HEK293 (cell line): Measurements from ENCODE around the gene CHST9.

Experiments used
- CTCF ChIA-PET: fragments of 350-600 bp; formaldehyde crosslinking; extraction: SDS; loops from one replicate; lab custom pipeline; 2021; ENCODE audit warnings: antibody characterized with exemption; lab: Yijun Ruan, JAX
- POLR2A ChIA-PET: fragments of 300-600 bp; formaldehyde crosslinking; extraction: SDS; loops from one replicate; lab custom pipeline; 2020; ENCODE audit warnings: antibody characterized with exemption, inconsistent platforms; lab: Yijun Ruan, JAX
- H3K27ac ChIP-seq: fragments of 200-500 bp; sonication (Bioruptor generic); 2 replicates; pipeline ENCODE4 v1.5.1; 2014; ENCODE audit warnings: low read depth, low read length, control low read depth, inconsistent platforms; ENCODE audit errors: extremely low read depth
- H3K36me3 ChIP-seq, 2 experiments: fragments of 200-500 bp in 1 of 2; sonication (Bioruptor generic) in 1 of 2; 1 replicate in 1 of 2; 2 replicates in 1 of 2; pipeline ENCODE4 v1.5.1; 2014 to 2017; ENCODE audit warnings: inconsistent platforms in 2 of 2, low read length in 2 of 2; ENCODE audit not compliant: control insufficient read depth in 2 of 2, insufficient read depth in 1 of 2
- H3K4me1 ChIP-seq: fragments of 200-500 bp; sonication (Bioruptor generic); 2 replicates; pipeline ENCODE4 v1.5.1; 2014; ENCODE audit warnings: mild to moderate bottlenecking, low read length, inconsistent platforms; ENCODE audit not compliant: control insufficient read depth, insufficient read depth
- H3K4me3 ChIP-seq: 2 replicates; pipeline ENCODE4 v1.5.1; 2011; ENCODE audit warnings: low read depth, mild to moderate bottlenecking, control low read depth, low read length, moderate library complexity
- H3K9me3 ChIP-seq: fragments of 200-500 bp; sonication (Bioruptor generic); 2 replicates; pipeline ENCODE4 v1.5.1; 2014; ENCODE audit warnings: low read depth, low read length, inconsistent platforms; ENCODE audit not compliant: control insufficient read depth, insufficient read depth
- BCL11B ChIP-seq: fragments of 450-650 bp; formaldehyde crosslinking; IDR thresholded peaks from 2 replicates; pipeline ENCODE4 v1.5.1; 2016; ENCODE audit warnings: low read depth, missing biosample characterization, missing genetic modification characterization
- EGR2 ChIP-seq: fragments of 450-650 bp; formaldehyde crosslinking; IDR thresholded peaks from 2 replicates; pipeline ENCODE4 v1.5.1; 2016; ENCODE audit warnings: low read depth, missing biosample characterization, missing genetic modification characterization
- HOXC10 ChIP-seq: sonication (generic); formaldehyde crosslinking; IDR thresholded peaks from 2 replicates; pipeline ENCODE4 v1.8.1; 2023; ENCODE audit warnings: mild to moderate bottlenecking, missing genetic modification reagents
- ZBTB6 ChIP-seq: fragments of 450-650 bp; formaldehyde crosslinking; IDR thresholded peaks from 2 replicates; pipeline ENCODE4 v1.5.1; 2017; ENCODE audit warnings: missing biosample characterization, missing genetic modification characterization
- ZFHX2 ChIP-seq: fragments of 450-650 bp; formaldehyde crosslinking; conservative IDR thresholded peaks from 2 replicates; pipeline ENCODE4 v1.5.1; 2016; ENCODE audit warnings: missing biosample characterization, missing genetic modification characterization
- ZFP41 ChIP-seq: fragments of 450-650 bp; formaldehyde crosslinking; IDR thresholded peaks from 2 replicates; pipeline ENCODE4 v1.5.1; 2016; ENCODE audit warnings: missing biosample characterization, missing genetic modification characterization, borderline replicate concordance
- ZNF148 ChIP-seq: fragments of 450-650 bp; formaldehyde crosslinking; IDR thresholded peaks from 2 replicates; pipeline ENCODE4 v1.5.0; 2017; ENCODE audit warnings: missing biosample characterization, missing genetic modification characterization, borderline replicate concordance
- ZNF155 ChIP-seq: fragments of 450-650 bp; formaldehyde crosslinking; IDR thresholded peaks from 2 replicates; pipeline ENCODE4 v1.5.1; 2016; ENCODE audit warnings: missing biosample characterization, missing genetic modification characterization
- ZNF19 ChIP-seq: fragments of 450-650 bp; formaldehyde crosslinking; IDR thresholded peaks from 2 replicates; pipeline ENCODE4; 2016; ENCODE audit warnings: missing biosample characterization, missing genetic modification characterization, low read depth
- ZNF214 ChIP-seq: fragments of 450-650 bp; formaldehyde crosslinking; IDR thresholded peaks from 2 replicates; pipeline ENCODE4 v1.5.1; 2017; ENCODE audit warnings: missing biosample characterization, mild to moderate bottlenecking, missing genetic modification characterization, borderline replicate concordance
- ZNF23 ChIP-seq: fragments of 450-650 bp; formaldehyde crosslinking; IDR thresholded peaks from 2 replicates; pipeline ENCODE4 v1.5.1; 2016; ENCODE audit warnings: missing biosample characterization, missing genetic modification characterization, borderline replicate concordance
- ZNF324 ChIP-seq: fragments of 450-650 bp; formaldehyde crosslinking; IDR thresholded peaks from 2 replicates; pipeline ENCODE4 v1.5.1; 2016; ENCODE audit warnings: missing biosample characterization, missing genetic modification characterization
- ZNF362 ChIP-seq: fragments of 450-650 bp; formaldehyde crosslinking; IDR thresholded peaks from 2 replicates; pipeline ENCODE4 v1.5.1; 2016; ENCODE audit warnings: missing biosample characterization, missing genetic modification characterization
- ZNF366 ChIP-seq: fragments of 450-650 bp; formaldehyde crosslinking; conservative IDR thresholded peaks from 2 replicates; pipeline ENCODE4 v1.5.1; 2016; ENCODE audit warnings: missing biosample characterization, missing genetic modification characterization
- ZNF423 ChIP-seq: fragments of 450-650 bp; formaldehyde crosslinking; IDR thresholded peaks from 2 replicates; pipeline ENCODE4 v1.5.1; 2016; ENCODE audit warnings: missing biosample characterization, missing genetic modification characterization
- ZNF473 ChIP-seq: fragments of 450-650 bp; formaldehyde crosslinking; IDR thresholded peaks from 2 replicates; pipeline ENCODE4 v1.5.1; 2017; ENCODE audit warnings: missing biosample characterization, missing genetic modification characterization
- ZNF513 ChIP-seq: fragments of 450-650 bp; IDR thresholded peaks from 2 replicates; pipeline ENCODE4 v1.5.1; 2018; ENCODE audit warnings: missing biosample characterization, missing genetic modification characterization
- ZNF529 ChIP-seq: fragments of 450-650 bp; formaldehyde crosslinking; IDR thresholded peaks from 2 replicates; pipeline ENCODE4 v1.5.1; 2017; ENCODE audit warnings: missing genetic modification characterization, missing biosample characterization; ENCODE audit not compliant: insufficient replicate concordance
- ZNF544 ChIP-seq: fragments of 450-650 bp; formaldehyde crosslinking; IDR thresholded peaks from 2 replicates; pipeline ENCODE4 v1.5.0; 2017; ENCODE audit warnings: missing biosample characterization, missing genetic modification characterization
- ZNF558 ChIP-seq: fragments of 450-650 bp; formaldehyde crosslinking; IDR thresholded peaks from 2 replicates; pipeline ENCODE4 v1.5.1; 2016; ENCODE audit warnings: missing biosample characterization, missing genetic modification characterization
- ZNF621 ChIP-seq: fragments of 450-650 bp; formaldehyde crosslinking; IDR thresholded peaks from 2 replicates; pipeline ENCODE4 v1.5.1; 2017; ENCODE audit warnings: missing biosample characterization, missing genetic modification characterization
- ZNF658 ChIP-seq: fragments of 450-650 bp; formaldehyde crosslinking; IDR thresholded peaks from 2 replicates; pipeline ENCODE4; 2016; ENCODE audit warnings: missing biosample characterization, missing genetic modification characterization
- ZNF660 ChIP-seq: fragments of 450-650 bp; IDR thresholded peaks from 2 replicates; pipeline ENCODE4 v1.5.1; 2018; ENCODE audit warnings: missing biosample characterization, mild to moderate bottlenecking, missing genetic modification characterization
- ZNF677 ChIP-seq: fragments of 450-650 bp; IDR thresholded peaks from 2 replicates; pipeline ENCODE4 v1.5.0; 2018; ENCODE audit warnings: missing biosample characterization, mild to moderate bottlenecking, missing genetic modification characterization, moderate library complexity
- ZNF830 ChIP-seq: fragments of 450-650 bp; IDR thresholded peaks from 2 replicates; pipeline ENCODE4 v1.5.0; 2018; ENCODE audit warnings: missing biosample characterization, missing genetic modification characterization, low read depth, mild to moderate bottlenecking, moderate library complexity

Gene CHST9

GRCh38 chr18:26909599-26910290 lies 275.4 kb downstream of the CHST9 start:
- Histone ChIP-seq H3K36me3 (no peaks in the 10 kb centered on the region), H3K27ac (no peak overlapping the region), H3K4me3 (no peak overlapping the region), H3K4me1 (no peaks in the 10 kb centered on the region), H3K9me3 (no peaks in the 10 kb centered on the region)
- POLR2A ChIA-PET: no interaction called here
- CTCF ChIA-PET: interaction anchor here (1.2 kb wide), 1 partner anchor 109 kb away, joined by 3 read pairs; no protein-coding TSS in a partner anchor
- no peak for TF ChIP-seq ZNF362 (tag by site-specific recombination)
- peak; percentile 43; the same call in 1 of the 2 replicates for TF ChIP-seq ZBTB6
- TF ChIP-seq ZFHX2: peak; percentile 92
- TF ChIP-seq ZNF19: no peak
- TF ChIP-seq ZNF529 (tag by site-specific recombination): no peak
- no peak for TF ChIP-seq ZNF423 (tag by site-specific recombination)
- TF ChIP-seq EGR2 (tag by site-specific recombination): peak; percentile 93
- TF ChIP-seq BCL11B (tag by site-specific recombination): no peak

- Histone ChIP-seq H3K36me3 (no peaks in the 10 kb centered on the region), H3K4me1 (no peaks in the 10 kb centered on the region)
- TF ChIP-seq ZNF214 (tag by site-specific recombination) (no peak), ZNF324 (tag by site-specific recombination) (no peak), ZNF658 (tag by site-specific recombination) (no peak), ZNF621 (tag by site-specific recombination) (no peak), ZNF423 (tag by site-specific recombination) (no peak), ZFP41 (tag by site-specific recombination) (no peak), HOXC10 (CRISPR knock-in tag) (no peak), ZNF23 (tag by site-specific recombination) (no peak), ZNF155 (tag by site-specific recombination) (no peak), ZNF660 (no peak)
- TF ChIP-seq, all 188 proteins: peak for 0
- POLR2A ChIA-PET: interaction anchor here (0.6 kb wide), 1 partner anchor 548 kb away, joined by 5 read pairs; no protein-coding TSS in a partner anchor
- no peak overlapping the region for H3K27ac ChIP-seq
- no peak overlapping the region for H3K4me3 ChIP-seq
- CTCF ChIA-PET: no interaction called here
- no peaks in the 10 kb centered on the region for H3K9me3 ChIP-seq
Observed at GRCh38 chr18:26908906-26909305, 276.2 kb downstream of the CHST9 start.

- ChIA-PET POLR2A (no interaction called here), CTCF (no interaction called here)
- H3K4me3 ChIP-seq: no peak overlapping the region
- no peaks in the 10 kb centered on the region for H3K36me3 ChIP-seq
- H3K4me1 ChIP-seq: no peaks in the 10 kb centered on the region
- H3K27ac ChIP-seq: no peak overlapping the region
- H3K9me3 ChIP-seq: no peaks in the 10 kb centered on the region
- no peak for TF ChIP-seq ZNF148 (tag by site-specific recombination)
- no peak for TF ChIP-seq ZNF544 (tag by site-specific recombination)
- TF ChIP-seq ZNF677 (tag by site-specific recombination): no peak
- no peak for TF ChIP-seq ZNF621 (tag by site-specific recombination)
- TF ChIP-seq ZNF558 (tag by site-specific recombination): no peak
- TF ChIP-seq ZNF473 (tag by site-specific recombination): no peak
- TF ChIP-seq ZNF830 (tag by site-specific recombination): no peak
- TF ChIP-seq ZNF513 (tag by site-specific recombination): no peak
- no peak for TF ChIP-seq ZNF366 (tag by site-specific recombination)
Observed at GRCh38 chr18:26902291-26902690, 282.8 kb downstream of the CHST9 start.
